Endodermal cell (in vitro differentiated cells): Measurements from ENCODE around the gene WDFY2. TPM values are rescaled to one million over a fixed set of nuclear protein-coding genes. Genes with fewer than 3 reads are reported as not detected.

Experiments
- DNase-seq: peaks from one replicate; pipeline ENCODE4 v3.0.0-alpha.2; 2017
- H3K27ac ChIP-seq: 2 replicates; pipeline ENCODE4 v1.5.1; 2013; ENCODE audit warnings: mild to moderate bottlenecking, low read depth, low read length, moderate library complexity
- H3K27me3 ChIP-seq: 2 replicates; pipeline ENCODE4 v1.6.1; 2013; ENCODE audit warnings: mild to moderate bottlenecking, low read length, moderate library complexity; ENCODE audit not compliant: insufficient read depth, control insufficient read depth, poor library complexity, severe bottlenecking
- H3K36me3 ChIP-seq: 2 replicates; pipeline ENCODE4 v1.7.0; 2013; ENCODE audit warnings: mild to moderate bottlenecking, low read length, moderate library complexity; ENCODE audit not compliant: control insufficient read depth, insufficient read depth
- H3K4me1 ChIP-seq: one replicate; pipeline ENCODE4 v1.7.0; 2013; ENCODE audit warnings: low read length; ENCODE audit not compliant: control insufficient read depth, insufficient read depth
- H3K4me3 ChIP-seq: 2 replicates; pipeline ENCODE4 v1.5.1; 2013; ENCODE audit warnings: mild to moderate bottlenecking, low read length, moderate library complexity
- H3K9ac ChIP-seq: 2 replicates; pipeline ENCODE4 v1.6.1; 2013; ENCODE audit warnings: mild to moderate bottlenecking, low read length, moderate library complexity; ENCODE audit not compliant: poor library complexity, severe bottlenecking; ENCODE audit errors: extremely low read depth
- H3K9me3 ChIP-seq: 2 replicates; pipeline ENCODE4 v1.6.1; 2013; ENCODE audit warnings: mild to moderate bottlenecking, low read length, moderate library complexity; ENCODE audit not compliant: control insufficient read depth
- H3K27ac Mint-ChIP-seq: 2 replicates; pipeline ENCODE4 v1.8.0; 2020; ENCODE audit warnings: mixed read lengths
- H3K27me3 Mint-ChIP-seq: 2 replicates; pipeline ENCODE4 v1.8.0; 2021; ENCODE audit warnings: mild to moderate bottlenecking, mixed read lengths; ENCODE audit not compliant: insufficient read depth
- H3K36me3 Mint-ChIP-seq: 2 replicates; pipeline ENCODE4 v1.8.0; 2020; ENCODE audit warnings: low read depth, mixed read lengths
- H3K4me1 Mint-ChIP-seq: 2 replicates; pipeline ENCODE4 v1.8.0; 2020; ENCODE audit warnings: mixed read lengths
- H3K4me3 Mint-ChIP-seq: 2 replicates; pipeline ENCODE4 v1.8.0; 2020; ENCODE audit warnings: mild to moderate bottlenecking, moderate library complexity, mixed read lengths
- H3K9me3 Mint-ChIP-seq: 2 replicates; pipeline ENCODE4 v1.8.0; 2020; ENCODE audit warnings: mild to moderate bottlenecking, mixed read lengths
- WGBS, 2 experiments: methylation state at CpG; one replicate each; pipeline versions ENCODE4 v1.1.5 to v1.1.7; 2013; ENCODE audit warnings: missing lambda C conversion rate in 2 of 2, mixed read lengths in 1 of 2; ENCODE audit not compliant: insufficient coverage in 1 of 2, insufficient read length in 1 of 2; 5-methylcytosine and 5-hydroxymethylcytosine counted together
- total RNA-seq, 2 donors: library from RNA; stranded (reverse); fragmentation: NEBNext Ultra II Directional in 1 of 2; extraction: Animal tissue kit (Norgen Biotek cat#: 25700) in 1 of 2; gene quantifications; 2 replicates in 1 of 2; 3 replicates in 1 of 2; pipeline ENCODE4 v1.2.1, GENCODE V29; 2021
- TF ChIP-seq, protein P1 (sequence below): fragments of 200-600 bp; sonication (generic); conservative IDR thresholded peaks from 2 replicates; pipeline ENCODE4 v1.5.0; 2021; ENCODE audit warnings: antibody characterized with exemption, mild to moderate bottlenecking

WDFY2 gene
- total RNA-seq, 2 donors from 2014 or later: 20.6 to 28.0 TPM

DNA sequence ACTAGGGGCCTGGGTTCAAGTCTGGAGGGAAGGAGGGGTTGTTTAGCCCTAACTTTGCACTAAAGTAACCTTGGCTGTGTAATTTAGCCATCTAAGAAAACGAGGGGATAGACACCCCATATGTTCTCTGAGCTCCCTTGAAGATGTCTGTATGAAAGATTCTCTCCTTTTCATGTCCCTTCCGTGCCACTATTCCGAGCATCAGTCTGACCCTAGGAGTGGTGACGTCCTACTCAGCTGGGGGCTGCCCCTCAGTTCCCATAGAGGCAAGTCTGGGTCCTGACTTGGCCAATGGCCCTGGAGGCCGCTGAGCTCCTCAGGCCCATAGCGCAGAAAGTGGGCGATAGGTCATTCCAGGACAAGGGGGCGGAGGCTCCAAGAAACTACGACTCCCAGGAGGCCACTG lies 790 bp upstream of the WDFY2 start:
- Mint-ChIP-seq H3K27ac (peak overlapping the region; percentile 93), H3K27me3 (peaks cover 9% of the 10 kb centered on the region), H3K9me3 (no peaks in the 10 kb centered on the region), H3K4me1 (peaks cover 21% of the 10 kb centered on the region), H3K4me3 (peak overlapping the region; percentile 74), H3K36me3 (no peaks in the 10 kb centered on the region)
- Histone ChIP-seq H3K36me3 (no peaks in the 10 kb centered on the region), H3K4me1 (peaks cover 13% of the 10 kb centered on the region), H3K27ac (peak overlapping the region; percentile 52), H3K9me3 (no peaks in the 10 kb centered on the region), H3K27me3 (no peaks in the 10 kb centered on the region), H3K4me3 (peak overlapping the region; percentile 87), H3K9ac (peak overlapping the region; percentile 54)
- TF ChIP-seq, protein P1, sequence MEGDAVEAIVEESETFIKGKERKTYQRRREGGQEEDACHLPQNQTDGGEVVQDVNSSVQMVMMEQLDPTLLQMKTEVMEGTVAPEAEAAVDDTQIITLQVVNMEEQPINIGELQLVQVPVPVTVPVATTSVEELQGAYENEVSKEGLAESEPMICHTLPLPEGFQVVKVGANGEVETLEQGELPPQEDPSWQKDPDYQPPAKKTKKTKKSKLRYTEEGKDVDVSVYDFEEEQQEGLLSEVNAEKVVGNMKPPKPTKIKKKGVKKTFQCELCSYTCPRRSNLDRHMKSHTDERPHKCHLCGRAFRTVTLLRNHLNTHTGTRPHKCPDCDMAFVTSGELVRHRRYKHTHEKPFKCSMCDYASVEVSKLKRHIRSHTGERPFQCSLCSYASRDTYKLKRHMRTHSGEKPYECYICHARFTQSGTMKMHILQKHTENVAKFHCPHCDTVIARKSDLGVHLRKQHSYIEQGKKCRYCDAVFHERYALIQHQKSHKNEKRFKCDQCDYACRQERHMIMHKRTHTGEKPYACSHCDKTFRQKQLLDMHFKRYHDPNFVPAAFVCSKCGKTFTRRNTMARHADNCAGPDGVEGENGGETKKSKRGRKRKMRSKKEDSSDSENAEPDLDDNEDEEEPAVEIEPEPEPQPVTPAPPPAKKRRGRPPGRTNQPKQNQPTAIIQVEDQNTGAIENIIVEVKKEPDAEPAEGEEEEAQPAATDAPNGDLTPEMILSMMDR: no peak
- WGBS, 2 experiments: 27 to 34% methylated on average over 9 of the region's 9 CpGs
- DNase-seq: no peak

DNA sequence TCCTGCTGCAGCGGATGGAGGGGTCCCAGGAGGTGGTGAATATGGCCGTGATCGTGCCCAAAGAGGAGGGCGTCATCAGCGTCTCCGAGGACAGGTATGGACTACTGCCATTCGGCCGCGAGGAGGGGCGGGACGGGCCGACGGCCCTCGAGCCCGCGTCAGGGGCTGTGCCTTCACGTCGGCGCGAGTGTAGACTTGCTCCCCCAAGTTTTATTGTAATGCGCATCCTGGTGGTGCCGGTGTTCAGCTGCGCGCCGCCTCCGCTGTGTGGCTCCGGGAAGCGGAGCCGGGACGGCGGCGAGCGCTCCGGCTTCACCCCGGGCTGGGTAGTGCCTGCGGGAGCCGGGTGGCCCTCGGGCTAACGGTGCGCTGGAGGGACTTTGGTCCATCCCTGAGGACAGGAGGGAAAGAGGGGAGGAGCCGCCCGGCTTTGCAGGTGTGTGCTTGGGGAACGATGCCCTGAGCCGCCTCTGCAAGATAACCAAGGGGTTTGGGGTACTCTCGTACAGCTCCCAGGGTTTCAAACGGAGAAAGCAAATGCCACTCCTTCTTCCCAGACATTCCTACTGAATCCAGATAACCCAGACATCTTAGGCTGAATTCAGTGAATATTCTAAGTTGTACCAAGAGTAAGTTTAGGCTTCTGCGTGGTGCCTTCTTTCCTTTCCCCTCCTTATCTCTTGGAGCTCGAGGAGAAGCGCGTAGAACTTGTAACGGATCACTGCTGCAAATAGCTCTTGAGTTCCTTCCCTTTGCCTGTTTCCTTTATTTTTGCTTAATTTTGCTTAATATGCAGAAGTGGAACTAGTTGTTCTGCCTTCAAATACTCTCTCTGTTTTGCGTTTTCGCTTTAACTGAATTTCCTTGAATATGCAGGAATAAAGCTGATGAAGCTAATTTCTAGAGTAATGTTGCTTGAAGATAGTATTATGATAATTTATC lies 740 bp downstream of the WDFY2 start:
- H3K4me3 ChIP-seq: peak overlapping the region; percentile 87
- TF ChIP-seq, protein P1: no peak
- H3K9me3 ChIP-seq: no peaks in the 10 kb centered on the region
- no peak for DNase-seq
- H3K27ac Mint-ChIP-seq: peak overlapping the region; percentile 83
- no peaks in the 10 kb centered on the region for H3K36me3 Mint-ChIP-seq
- H3K9ac ChIP-seq: peak overlapping the region; percentile 60
- H3K4me3 Mint-ChIP-seq: peak overlapping the region; percentile 74
- peaks cover 9% of the 10 kb centered on the region for H3K27me3 Mint-ChIP-seq
- H3K4me1 ChIP-seq: peaks cover 24% of the 10 kb centered on the region
- peak overlapping the region; percentile 83 for H3K27ac ChIP-seq
- 0 to 1% methylated on average over 16 to 53 of the region's 53 CpGs for WGBS, 2 experiments
- H3K4me1 Mint-ChIP-seq: peaks cover 35% of the 10 kb centered on the region
- no peaks in the 10 kb centered on the region for H3K36me3 ChIP-seq
- H3K27me3 ChIP-seq: no peaks in the 10 kb centered on the region
- no peaks in the 10 kb centered on the region for H3K9me3 Mint-ChIP-seq

DNA sequence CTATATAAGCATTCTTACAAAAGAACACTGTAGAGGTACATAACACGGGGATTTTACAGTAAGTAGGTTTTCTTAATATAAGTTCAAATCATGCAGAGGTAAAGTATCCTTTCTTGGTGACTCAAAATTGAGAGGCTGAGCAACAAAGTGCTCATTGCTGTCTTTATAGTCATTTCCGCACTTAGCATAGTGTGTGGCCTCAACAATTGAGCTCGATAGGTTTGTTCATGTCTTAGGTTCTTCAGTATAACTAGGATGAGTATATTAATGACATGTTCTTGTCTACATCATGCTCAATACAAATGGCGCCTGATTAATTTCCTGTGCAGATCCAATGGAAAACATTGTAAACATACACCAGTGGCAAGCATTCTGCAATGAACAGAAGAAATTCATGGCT lies 1.4 kb downstream of the WDFY2 start:
- Histone ChIP-seq H3K27ac (no peak overlapping the region), H3K4me1 (peaks cover 25% of the 10 kb centered on the region)
- peaks cover 42% of the 10 kb centered on the region for H3K4me1 Mint-ChIP-seq

More for the DNA sequence above, 1.4 kb downstream of the WDFY2 start:
- TF ChIP-seq, protein P1: no peak
- H3K36me3 Mint-ChIP-seq: no peaks in the 10 kb centered on the region
- H3K27ac Mint-ChIP-seq: no peak overlapping the region
- Histone ChIP-seq H3K36me3 (no peaks in the 10 kb centered on the region), H3K9me3 (no peaks in the 10 kb centered on the region), H3K4me3 (peak overlapping the region; percentile 87), H3K9ac (no peak overlapping the region), H3K27me3 (no peaks in the 10 kb centered on the region)
- peak overlapping the region; percentile 74 for H3K4me3 Mint-ChIP-seq
- peaks cover 9% of the 10 kb centered on the region for H3K27me3 Mint-ChIP-seq
- WGBS, 2 experiments: 56% methylated on average over 4 of the region's 4 CpGs
- no peak for DNase-seq
- H3K9me3 Mint-ChIP-seq: no peaks in the 10 kb centered on the region
